HG03565 (cell line): ENCODE data around the gene EDN2.

Source experiments
- ATAC-seq: cut with Tn5 transposase; IDR thresholded peaks from one replicate; pipeline ENCODE4 v1.9.1; 2021; ENCODE audit warnings: mild to moderate bottlenecking, moderate library complexity; ENCODE audit not compliant: unreplicated experiment

The EDN2 gene

DNA sequence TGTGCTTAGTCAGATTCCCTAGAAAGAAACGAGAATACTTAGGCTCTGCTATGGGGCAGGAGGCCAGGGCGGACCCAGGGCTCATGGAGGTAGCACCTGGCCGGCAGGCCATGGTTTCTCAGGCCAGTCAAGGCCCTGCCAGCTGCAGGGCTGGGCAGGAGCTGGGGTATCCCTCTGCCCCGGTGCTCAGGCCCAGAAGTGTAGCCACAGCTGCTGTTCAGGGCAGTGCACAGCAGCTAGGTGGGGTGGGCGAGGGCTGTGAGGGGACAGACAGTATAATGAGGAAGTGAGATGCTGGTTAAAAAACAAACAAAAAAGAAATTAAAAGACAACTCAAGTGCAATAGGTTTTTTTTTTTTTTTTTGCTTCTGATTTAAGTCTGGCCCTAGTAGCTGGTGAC is 34.0 kb upstream of the EDN2 start:
- no peak for ATAC-seq

DNA sequence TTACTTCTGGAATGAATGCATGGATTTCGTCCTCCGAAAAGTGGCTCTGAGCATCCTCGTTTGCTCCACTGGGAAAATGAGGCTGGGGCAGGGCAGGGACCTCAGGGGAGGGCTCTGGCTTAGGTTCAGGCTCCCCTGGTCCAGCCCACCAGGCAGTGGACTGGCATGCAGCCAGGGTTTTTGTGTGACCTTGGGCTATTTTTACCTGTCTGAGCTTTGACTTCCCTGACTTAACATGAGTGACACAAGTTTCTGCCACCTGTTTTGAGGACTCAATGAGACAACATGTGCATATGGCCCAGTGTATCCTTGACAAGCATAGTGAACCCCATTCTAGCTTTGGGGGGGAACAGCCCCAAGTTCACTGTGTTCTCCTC is 32.6 kb upstream of the EDN2 start:
- no peak for ATAC-seq

DNA sequence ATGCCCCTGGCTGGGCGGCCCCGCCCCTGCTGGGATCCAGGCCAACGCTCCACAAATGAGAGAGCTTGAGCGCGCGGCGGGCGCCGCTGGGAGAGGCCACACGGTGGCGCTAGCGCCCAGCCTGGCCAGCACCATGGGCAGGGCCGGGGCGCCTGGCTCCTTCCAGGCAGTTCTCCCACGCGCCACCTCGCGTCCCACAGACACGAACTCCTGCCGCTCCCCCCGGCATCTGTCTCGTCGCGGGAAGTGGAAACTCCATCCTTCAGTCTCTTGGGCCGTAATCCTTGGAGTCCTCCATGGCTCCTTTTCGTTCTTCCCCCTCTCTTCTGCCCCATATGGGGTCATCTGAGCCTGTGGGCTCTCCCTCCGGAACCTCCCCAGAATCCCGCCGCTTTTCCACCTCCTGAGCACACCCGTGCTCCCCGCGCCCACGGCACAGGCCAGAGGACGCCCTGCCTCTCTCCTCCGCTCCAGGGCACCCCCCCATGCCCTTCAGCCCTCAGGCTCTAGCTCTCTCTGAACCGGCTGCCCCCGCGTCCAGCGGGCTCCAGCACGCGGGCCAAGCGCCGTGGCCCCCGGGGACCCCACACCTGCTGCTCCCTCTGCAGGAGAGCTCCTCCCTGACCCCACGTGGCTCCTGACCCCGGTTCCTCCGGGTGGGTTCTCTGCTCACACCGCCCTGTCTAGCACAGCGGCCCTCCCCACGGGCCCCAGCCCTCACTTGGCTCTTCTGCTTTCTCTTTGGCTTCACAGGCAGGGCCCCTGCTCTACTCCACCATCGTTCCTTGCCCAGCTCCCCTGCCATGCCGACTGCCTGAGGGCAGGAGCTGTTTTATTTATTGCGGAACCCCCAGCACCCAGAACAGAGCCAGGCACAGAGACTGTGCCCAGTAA is 31.9 kb upstream of the EDN2 start:
- no peak for ATAC-seq

DNA sequence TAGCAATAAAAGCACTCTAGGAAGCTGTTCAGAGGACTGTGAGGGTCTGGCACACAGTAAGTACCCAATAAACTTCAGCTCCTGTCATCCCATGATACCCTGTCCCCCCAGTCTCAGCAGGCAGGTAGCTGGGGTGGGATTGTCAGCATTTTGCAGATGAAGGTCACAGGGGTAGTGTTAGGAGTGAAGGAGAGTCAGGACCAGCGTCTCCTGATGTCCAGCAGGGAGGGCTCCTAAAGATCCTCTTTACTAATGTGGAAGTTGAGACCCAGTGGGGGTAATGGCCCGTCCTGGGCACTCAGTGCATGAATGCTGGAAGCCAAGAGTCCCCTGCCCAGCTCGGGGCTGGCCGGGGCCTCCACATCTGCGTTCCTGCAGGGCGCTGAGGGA is 31.3 kb upstream of the EDN2 start:
- no peak for ATAC-seq

- no peak for ATAC-seq
Observed at GRCh38 chr1:41515131-41515678, 30.7 kb upstream of the EDN2 start.

- no peak for ATAC-seq
Observed at GRCh38 chr1:41514381-41514780, 29.9 kb upstream of the EDN2 start.

DNA sequence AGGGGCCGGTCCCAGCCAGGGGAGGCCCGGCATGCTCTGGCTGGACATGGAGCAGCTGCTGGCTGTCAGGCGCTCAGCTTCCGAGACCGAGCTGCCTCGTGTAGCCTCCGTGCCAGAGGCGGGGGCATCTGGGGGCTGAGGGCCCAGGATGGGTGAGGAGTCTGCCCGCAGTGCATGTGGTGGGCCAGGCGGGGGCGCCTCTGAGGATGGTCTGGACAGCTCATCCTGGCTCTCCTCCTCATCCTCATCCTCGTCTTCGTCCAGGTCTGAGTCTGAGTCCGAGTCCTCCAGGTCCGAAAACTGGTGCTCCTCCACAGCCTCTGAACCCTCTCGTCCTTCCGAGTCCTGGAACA is 28.9 kb upstream of the EDN2 start:
- ATAC-seq, result no peak

DNA sequence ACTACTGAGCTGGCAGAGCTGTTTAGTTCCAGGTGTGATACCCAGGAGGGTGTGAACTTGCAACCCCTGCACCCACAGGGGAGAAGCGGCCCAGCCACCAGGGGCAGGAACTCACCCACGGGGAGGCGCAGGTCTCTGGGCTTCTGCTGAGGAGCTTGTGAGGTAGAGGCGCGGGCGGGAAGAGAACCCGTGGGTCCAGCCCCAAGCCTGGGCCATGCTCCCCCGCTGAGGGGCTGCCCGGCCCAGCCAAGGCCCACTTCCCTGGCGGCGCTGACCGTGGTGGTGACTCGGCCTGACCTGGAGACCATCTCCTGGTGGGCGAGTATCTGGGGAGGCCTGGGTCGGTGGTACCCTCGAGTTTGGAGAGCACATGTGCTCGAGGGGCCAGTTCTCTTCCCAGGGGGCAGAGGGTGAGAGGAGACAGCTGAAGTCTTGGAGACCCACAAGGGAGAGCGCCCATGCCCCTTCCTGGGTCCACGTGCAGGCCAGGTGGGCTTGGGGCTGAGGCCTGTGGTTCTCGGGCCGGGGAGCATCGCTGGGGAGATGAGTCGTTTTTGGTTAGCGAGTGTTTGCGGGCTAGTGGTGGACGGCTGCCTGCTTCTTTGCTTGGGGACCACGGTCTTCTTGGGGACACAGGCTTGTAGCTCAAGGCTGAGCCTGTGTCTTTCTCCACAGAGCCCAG is 28.4 kb upstream of the EDN2 start:
- ATAC-seq, result no peak

DNA sequence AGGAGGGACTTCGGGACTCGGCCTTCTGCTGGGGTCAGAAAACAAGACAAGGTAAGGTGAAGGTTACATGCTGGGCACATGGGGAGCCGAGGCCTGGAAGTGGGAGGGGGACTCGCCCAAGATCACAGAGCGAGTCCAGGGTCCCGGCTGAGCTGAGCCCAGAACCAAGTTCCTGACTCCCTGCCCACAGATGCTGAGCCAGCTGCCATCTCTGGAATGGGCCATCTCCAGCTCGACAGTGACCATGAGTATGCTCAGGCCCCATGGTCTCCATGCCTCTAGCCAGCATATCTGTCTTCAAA is 26.7 kb upstream of the EDN2 start:
- no peak for ATAC-seq

GRCh38 chr1:41510531-41511238 is 26.2 kb upstream of the EDN2 start:
- no peak for ATAC-seq

- no peak for ATAC-seq
Observed at GRCh38 chr1:41509270-41509671, 24.8 kb upstream of the EDN2 start.

GRCh38 chr1:41508290-41508689 is 23.8 kb upstream of the EDN2 start:
- no peak for ATAC-seq

DNA sequence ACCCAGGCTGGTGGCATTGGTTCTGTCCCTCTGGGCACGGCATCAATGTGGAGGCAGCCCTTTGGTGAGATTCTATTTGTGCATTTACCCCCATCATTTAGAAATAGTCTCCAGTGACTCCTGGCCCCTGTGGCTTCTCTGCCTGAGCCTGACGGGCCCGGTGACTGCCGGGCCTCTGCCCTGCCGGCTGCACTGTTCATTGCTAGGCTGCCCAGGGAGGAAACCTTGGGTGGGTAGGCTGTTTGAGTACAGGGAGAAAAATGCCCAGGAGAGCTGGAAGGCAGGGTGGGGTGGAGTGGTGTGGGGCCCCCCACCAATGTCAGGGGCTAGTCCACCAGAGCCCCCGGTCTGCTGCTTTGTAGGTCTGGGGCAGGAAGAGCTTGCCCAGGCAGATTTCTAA is 23.4 kb upstream of the EDN2 start:
- ATAC-seq, result no peak

DNA sequence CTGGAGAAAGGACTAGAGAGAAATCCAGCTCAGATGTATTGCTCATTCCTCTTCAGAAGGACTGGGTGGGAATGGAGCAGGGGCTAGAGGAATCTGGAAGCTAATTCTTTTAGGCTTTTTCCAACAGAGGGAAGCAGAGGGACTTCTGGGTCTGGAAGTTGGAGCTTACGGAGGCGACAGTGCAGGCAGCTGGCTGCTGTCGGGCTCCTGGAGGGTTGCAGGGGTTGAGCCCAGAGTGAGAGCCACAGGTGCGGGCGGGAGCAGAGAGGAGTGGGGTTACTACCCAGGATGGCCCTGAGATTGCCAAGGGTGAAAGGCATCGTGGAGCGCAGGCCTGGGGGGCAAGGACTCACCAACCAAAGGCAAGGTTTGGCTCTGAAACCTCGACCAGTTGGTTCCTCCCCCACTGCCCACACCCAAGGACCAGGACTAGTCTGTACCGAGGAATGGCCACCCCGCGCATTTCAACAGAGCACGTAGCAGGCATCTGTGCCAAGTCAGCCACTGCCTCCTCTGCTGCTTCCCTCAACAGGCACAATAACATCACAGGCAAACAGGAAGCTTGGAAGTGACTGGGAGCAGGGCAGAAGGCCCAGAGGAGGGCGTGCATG is 22.7 kb upstream of the EDN2 start:
- no peak for ATAC-seq

DNA sequence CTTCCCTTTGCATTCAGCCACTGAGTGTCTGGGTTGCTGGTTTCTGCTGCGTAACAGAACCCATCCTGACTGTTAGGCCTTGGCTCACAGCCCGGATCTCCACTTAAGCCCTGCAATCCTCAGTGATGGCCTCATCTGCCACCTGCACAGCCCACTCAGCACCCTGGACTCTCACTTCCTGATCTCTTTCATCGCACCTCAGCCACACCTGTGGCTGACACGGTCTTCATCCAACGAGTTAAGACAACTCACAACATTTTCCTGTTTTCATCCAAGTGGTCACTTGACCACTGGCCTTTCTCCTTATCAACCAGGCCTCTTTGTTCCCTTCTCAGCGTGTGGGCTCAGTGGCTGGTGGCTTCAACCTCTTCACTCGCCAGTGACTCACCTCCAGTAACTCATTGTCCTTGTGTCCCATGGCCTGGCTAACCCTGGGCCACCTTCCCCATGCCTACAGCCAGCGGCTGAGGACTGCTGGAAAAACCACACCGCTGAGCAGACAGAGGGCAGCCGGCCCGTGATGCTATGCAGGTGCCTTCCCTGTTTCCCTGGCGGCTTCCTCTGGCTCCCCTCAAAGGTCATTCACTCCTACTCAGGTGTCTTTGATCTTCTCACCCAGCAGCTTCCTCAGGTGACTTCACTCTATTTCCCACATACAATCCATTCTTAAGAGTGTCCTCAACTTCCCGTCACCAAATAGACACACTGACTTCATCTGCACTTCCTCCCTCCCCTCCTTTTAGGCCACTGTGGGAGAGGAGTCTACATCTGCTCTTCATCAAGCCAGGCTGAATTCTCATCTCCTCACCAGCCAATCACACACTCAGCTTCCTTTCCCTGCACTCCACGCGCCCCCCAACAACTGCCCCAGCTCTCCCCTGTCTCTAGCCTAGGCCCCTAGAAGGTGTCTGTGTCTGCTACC is 19.9 kb upstream of the EDN2 start:
- ATAC-seq, result no peak

DNA sequence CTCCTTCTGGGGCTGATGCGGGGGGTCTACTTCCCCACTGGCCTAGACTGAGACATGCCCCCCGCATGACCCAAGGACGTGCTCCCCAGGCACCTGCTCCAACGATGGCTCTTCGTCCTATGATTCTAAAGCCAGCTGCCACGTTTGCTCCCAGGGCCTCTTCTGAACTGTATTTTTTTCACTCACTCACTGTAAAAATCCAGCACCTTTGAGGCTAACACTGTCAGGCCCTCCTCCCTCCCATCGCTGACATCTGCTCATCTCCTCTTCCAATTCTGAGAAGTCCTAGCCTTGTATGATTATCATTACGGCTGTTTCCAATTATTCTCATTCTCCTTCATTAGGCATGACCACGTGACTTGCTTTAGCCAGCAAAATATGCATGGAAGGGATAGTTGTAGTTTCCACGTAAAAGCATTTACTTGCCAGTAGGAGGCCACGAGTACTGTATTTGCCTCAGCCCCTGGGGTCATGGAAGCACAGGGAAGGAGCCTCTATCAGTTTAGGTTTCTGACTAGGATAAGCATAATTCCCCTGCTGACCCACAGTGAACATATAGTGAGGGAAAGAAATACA is 19.1 kb upstream of the EDN2 start:
- no peak for ATAC-seq

DNA sequence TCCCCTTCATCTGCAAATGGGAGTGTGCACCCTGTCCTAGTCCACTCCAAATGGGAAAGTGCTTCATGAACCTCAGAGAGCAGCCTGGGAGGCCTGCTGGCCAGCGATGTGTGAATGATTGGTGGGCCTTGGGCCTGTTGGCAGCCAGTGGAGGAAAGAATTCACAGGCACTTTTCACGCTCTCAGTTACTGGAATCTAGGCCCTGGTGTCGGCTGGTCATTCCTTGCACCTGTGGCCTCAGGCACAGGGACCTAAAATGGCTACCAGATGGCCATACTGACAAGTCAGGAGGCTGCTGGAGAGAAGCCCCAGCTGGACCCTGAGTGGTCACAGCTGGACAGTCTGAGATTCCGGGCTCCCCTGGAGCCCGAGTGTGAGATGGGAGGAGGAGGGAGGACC is 18.4 kb upstream of the EDN2 start:
- ATAC-seq, result no peak

GRCh38 chr1:41501581-41501980 is 17.1 kb upstream of the EDN2 start:
- no peak for ATAC-seq

DNA sequence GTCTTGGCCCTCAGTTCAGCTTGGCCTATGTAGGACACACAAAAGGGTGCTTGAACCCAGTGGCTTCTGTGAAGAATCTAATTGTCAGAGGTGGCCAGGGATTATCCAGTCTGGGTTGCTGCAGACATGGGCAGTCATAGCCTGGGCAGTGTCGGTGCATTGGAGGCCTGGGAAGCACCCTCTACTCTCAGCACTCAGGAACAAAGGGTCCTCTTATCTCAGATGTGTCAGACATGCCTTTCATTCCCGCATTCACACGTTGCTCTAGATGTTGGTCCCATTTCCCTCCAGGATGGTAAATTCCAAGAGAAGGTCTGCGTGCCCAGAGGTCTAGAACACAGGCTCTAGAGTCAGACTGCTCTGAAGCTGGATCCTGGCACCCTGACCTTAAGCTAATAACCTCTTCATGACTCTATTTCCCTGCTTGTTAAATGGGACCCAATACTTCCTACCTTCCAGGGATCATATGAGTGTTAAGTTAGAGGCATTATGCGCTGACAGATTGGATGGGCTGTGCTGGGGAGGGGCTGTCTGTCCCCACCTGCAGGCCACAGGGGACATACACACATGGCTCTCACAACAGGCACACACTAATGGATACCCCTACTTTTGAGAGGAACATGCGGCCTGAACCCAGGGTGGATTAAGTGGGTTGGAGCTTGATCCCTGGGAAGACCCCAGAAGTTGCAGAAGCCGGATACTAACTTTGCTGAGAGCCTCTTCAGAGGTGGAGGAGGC is 16.5 kb upstream of the EDN2 start:
- ATAC-seq, result no peak
